ENCODE measurements around the gene DCANP1.

- TF ChIP-seq EZH2 (IDR thresholded peaks at IDR 0.05) (no peak), POLR2AphosphoS5 (IDR thresholded peaks at IDR 0.05; ENCODE audit: borderline replicate concordance, low read depth, low read length) (no peak)
Observed at GRCh38 chr5:135476615-135477581, 29.8 kb upstream of the DCANP1 start.
